ENCODE measurements around the gene DACH1.

The DACH1 gene

DNA sequence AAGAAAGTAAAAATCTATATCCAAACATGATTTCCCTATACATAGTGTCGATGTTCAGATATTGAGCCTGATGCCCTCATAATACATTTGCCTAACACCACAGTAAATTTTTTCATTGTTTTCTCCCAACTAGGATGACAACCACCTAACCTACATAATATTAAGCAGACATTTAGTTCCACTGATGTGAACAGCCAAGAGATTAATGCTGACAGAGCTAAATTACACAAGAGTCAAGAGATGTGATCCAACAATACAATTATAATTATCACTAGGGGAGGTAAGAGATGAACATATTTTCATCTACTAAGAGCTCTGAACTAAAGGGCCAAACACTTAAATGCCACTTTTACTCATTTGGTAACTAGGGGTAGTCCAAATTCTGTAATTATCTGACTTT lies 145.9 kb downstream of the DACH1 start:
- no peak overlapping the region for H3K4me3 ChIP-seq
- H3K9ac ChIP-seq, result no peak overlapping the region
- H3K4me1 ChIP-seq, result no peaks in the 10 kb centered on the region
- H3K27me3 ChIP-seq, result no peaks in the 10 kb centered on the region
- H3K36me3 ChIP-seq, result no peaks in the 10 kb centered on the region
- H4K20me1 ChIP-seq, result no peaks in the 10 kb centered on the region
- H3K9me3 ChIP-seq, result no peaks in the 10 kb centered on the region
- H3K27ac ChIP-seq, result no peak overlapping the region
- no peak overlapping the region for H3K4me2 ChIP-seq
- no peak for TF ChIP-seq Cebpa-rat (IDR thresholded peaks at IDR 0.05)

GRCh38 chr13:71718931-71719330 lies 148.1 kb downstream of the DACH1 start:
- no peak for TF ChIP-seq Cebpa-rat (IDR thresholded peaks at IDR 0.05)
- Histone ChIP-seq H3K27me3 (no peaks in the 10 kb centered on the region), H3K9ac (no peak overlapping the region), H3K4me1 (no peaks in the 10 kb centered on the region), H3K4me3 (no peak overlapping the region), H3K27ac (no peak overlapping the region), H3K4me2 (no peak overlapping the region), H4K20me1 (no peaks in the 10 kb centered on the region), H3K36me3 (no peaks in the 10 kb centered on the region), H3K9me3 (no peaks in the 10 kb centered on the region)

DNA sequence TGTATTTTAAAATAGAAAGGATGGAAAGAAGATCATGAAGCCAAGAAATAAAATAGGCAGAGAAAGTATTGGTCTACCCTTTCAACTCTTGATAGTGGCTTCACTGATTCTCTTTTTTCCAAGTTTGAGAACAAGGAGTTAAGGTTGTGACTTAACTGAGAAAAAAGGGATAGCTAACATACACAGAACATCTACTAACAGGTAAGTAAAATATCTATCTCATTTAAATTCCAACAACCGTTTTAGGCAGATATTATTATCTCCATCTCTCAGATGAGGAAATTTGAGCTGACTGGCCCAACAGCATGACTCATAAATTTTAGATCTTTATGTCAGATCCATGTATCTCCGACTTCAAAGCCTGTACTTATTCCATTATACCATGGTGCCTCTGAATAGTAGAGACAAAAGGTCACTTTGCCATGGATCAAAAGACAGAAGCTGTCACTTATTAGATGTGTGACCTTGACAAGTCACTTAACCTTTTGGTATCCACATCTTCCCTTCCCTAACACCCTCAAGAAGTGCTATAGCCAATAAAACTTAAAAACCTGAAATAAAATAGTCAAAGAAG lies 152.1 kb downstream of the DACH1 start:
- no peak overlapping the region for H3K4me3 ChIP-seq
- H3K27me3 ChIP-seq, result no peaks in the 10 kb centered on the region
- H3K27ac ChIP-seq, result no peak overlapping the region
- no peak for TF ChIP-seq Cebpa-rat (IDR thresholded peaks at IDR 0.05)
- no peaks in the 10 kb centered on the region for H3K4me1 ChIP-seq
- H3K36me3 ChIP-seq, result no peaks in the 10 kb centered on the region
- no peaks in the 10 kb centered on the region for H3K9me3 ChIP-seq
- H3K4me2 ChIP-seq, result no peak overlapping the region
- H3K9ac ChIP-seq, result no peak overlapping the region
- H4K20me1 ChIP-seq, result no peaks in the 10 kb centered on the region

GRCh38 chr13:71712988-71713653 lies 153.9 kb downstream of the DACH1 start:
- Histone ChIP-seq H3K27ac (no peak overlapping the region), H3K9me3 (no peaks in the 10 kb centered on the region), H3K4me1 (no peaks in the 10 kb centered on the region), H3K36me3 (no peaks in the 10 kb centered on the region), H3K4me2 (no peak overlapping the region), H3K9ac (no peak overlapping the region), H4K20me1 (no peaks in the 10 kb centered on the region), H3K4me3 (no peak overlapping the region), H3K27me3 (no peaks in the 10 kb centered on the region)
- no peak for TF ChIP-seq Cebpa-rat (IDR thresholded peaks at IDR 0.05)

- H3K9ac ChIP-seq, result no peak overlapping the region
- H3K4me2 ChIP-seq, result no peak overlapping the region
- H3K27ac ChIP-seq, result no peak overlapping the region
- H3K4me1 ChIP-seq, result no peaks in the 10 kb centered on the region
- TF ChIP-seq Cebpa-rat (IDR thresholded peaks at IDR 0.05), result no peak; the same call in 1 of the 2 replicates
- H3K9me3 ChIP-seq, result no peaks in the 10 kb centered on the region
- H3K27me3 ChIP-seq, result no peaks in the 10 kb centered on the region
- no peak overlapping the region for H3K4me3 ChIP-seq
- H4K20me1 ChIP-seq, result no peaks in the 10 kb centered on the region
- H3K36me3 ChIP-seq, result no peaks in the 10 kb centered on the region
Observed at GRCh38 chr13:71704656-71705055, 162.3 kb downstream of the DACH1 start.

GRCh38 chr13:71703138-71703537 lies 163.9 kb downstream of the DACH1 start:
- H3K9me3 ChIP-seq, result no peaks in the 10 kb centered on the region
- H3K27ac ChIP-seq, result no peak overlapping the region
- TF ChIP-seq Cebpa-rat (IDR thresholded peaks at IDR 0.05), result no peak
- no peaks in the 10 kb centered on the region for H3K36me3 ChIP-seq
- no peaks in the 10 kb centered on the region for H3K27me3 ChIP-seq
- H3K4me2 ChIP-seq, result no peak overlapping the region
- H3K9ac ChIP-seq, result no peak overlapping the region
- no peaks in the 10 kb centered on the region for H3K4me1 ChIP-seq
- no peak overlapping the region for H3K4me3 ChIP-seq
- no peaks in the 10 kb centered on the region for H4K20me1 ChIP-seq

DNA sequence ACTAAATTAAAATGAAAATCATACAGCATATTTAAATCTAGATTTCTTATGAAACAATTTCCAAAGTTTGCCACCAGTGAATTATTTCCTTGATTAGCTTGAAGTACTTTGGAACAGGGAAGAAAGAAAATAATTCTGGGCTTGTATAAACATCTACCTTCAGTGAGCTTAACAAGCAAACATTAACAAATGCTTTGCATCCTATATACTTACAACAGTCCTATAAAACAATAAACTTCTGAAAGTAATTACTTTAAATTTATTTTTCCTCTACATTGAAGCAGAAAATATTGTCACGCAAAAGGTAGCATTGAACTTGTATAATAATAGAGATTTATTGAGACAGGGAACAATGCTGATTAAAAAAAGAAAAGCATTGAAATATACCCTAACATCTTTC lies 164.8 kb downstream of the DACH1 start:
- Histone ChIP-seq H3K4me3 (no peak overlapping the region), H3K27ac (no peak overlapping the region), H3K4me1 (no peaks in the 10 kb centered on the region), H3K27me3 (no peaks in the 10 kb centered on the region), H3K9ac (no peak overlapping the region), H4K20me1 (no peaks in the 10 kb centered on the region), H3K9me3 (no peaks in the 10 kb centered on the region), H3K4me2 (no peak overlapping the region), H3K36me3 (no peaks in the 10 kb centered on the region)
- TF ChIP-seq Cebpa-rat (IDR thresholded peaks at IDR 0.05), result no peak

DNA sequence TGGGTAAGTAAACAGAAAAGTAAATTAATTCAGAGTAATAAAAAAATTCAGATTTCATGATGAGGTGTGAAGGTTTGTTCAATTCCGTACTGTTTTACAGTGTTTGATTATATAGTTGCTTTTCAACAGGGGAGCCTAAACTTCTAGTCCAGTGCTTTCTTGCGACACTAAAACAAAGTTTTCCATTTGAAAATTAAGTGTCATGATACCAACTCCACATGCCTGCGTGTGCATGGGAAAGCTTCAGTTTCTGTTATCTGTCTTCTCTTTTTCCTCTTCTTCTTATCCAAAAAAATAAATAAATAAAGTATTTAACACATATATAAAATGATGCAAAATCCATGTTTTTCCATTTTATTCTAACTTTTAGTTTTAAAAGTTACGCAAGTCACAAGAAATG lies 165.3 kb downstream of the DACH1 start:
- Histone ChIP-seq H3K4me1 (no peaks in the 10 kb centered on the region), H3K27me3 (no peaks in the 10 kb centered on the region), H3K36me3 (no peaks in the 10 kb centered on the region), H3K9me3 (no peaks in the 10 kb centered on the region), H3K27ac (no peak overlapping the region), H4K20me1 (no peaks in the 10 kb centered on the region), H3K4me2 (no peak overlapping the region), H3K9ac (no peak overlapping the region), H3K4me3 (no peak overlapping the region)
- TF ChIP-seq Cebpa-rat (IDR thresholded peaks at IDR 0.05), result no peak

DNA sequence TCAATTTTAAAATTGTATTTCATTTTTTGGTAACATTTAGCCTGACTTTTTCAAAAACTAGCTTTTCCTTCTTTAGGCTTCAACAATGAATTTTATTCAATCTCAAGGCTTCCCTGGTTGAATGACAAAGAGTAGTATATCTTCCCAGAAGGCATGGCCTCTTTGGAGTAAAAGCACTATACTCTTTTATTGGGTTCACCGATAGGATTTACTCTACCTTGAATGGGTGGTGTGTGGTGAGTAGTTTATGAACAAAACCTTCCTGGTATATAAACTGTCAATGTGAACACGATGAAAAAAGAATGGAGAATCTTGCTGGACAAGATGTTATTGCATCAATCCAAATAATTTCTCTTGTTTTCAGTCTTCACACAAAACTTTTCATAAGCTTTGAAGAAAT lies 167.7 kb downstream of the DACH1 start:
- no peaks in the 10 kb centered on the region for H3K9me3 ChIP-seq
- H4K20me1 ChIP-seq, result no peaks in the 10 kb centered on the region
- no peaks in the 10 kb centered on the region for H3K4me1 ChIP-seq
- no peaks in the 10 kb centered on the region for H3K27me3 ChIP-seq
- no peaks in the 10 kb centered on the region for H3K36me3 ChIP-seq
- no peak for TF ChIP-seq Cebpa-rat (IDR thresholded peaks at IDR 0.05)
- no peak overlapping the region for H3K9ac ChIP-seq
- no peak overlapping the region for H3K4me2 ChIP-seq
- no peak overlapping the region for H3K27ac ChIP-seq
- no peak overlapping the region for H3K4me3 ChIP-seq

DNA sequence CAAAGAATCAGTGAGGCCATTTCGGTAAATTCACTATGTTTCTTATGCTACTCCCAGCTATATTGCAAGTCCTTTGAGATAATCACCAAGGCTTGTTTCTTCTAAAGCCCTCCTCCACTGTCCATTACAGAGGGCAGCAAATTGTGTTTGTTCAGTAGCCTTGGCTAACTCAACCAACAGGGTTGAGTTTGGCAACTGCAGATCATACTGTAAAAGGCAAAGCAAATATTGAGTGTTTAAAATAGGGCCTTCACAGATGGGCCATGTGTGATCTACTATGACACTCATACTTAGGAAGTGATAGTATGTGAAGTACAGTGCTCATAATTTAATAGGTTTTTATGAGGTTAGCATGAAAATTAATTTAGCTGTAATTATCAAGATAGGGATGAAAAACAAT lies 171.3 kb downstream of the DACH1 start:
- no peak overlapping the region for H3K4me2 ChIP-seq

More for the DNA sequence above, 171.3 kb downstream of the DACH1 start:
- Histone ChIP-seq H3K27ac (no peak overlapping the region), H4K20me1 (no peaks in the 10 kb centered on the region), H3K36me3 (no peaks in the 10 kb centered on the region), H3K9me3 (no peaks in the 10 kb centered on the region), H3K27me3 (no peaks in the 10 kb centered on the region), H3K4me3 (no peak overlapping the region), H3K9ac (no peak overlapping the region), H3K4me1 (no peaks in the 10 kb centered on the region)
- no peak for TF ChIP-seq Cebpa-rat (IDR thresholded peaks at IDR 0.05)
